DMS153 treated with DMSO at 0.1 percent for 48 hours (cell line): Measurements from ENCODE around the gene LY6G6F.

Source experiments
- DNase-seq: peaks from one replicate; lab custom pipeline; 2025; ENCODE audit not compliant: unreplicated experiment; lab: John Stamatoyannopoulos, UW

Gene LY6G6F

GRCh38 chr6:31706599-31706998 lies at the start of gene LY6G6F:
Gene LY6G6F (plus strand): TSS chr6:31706866. CDS start chr6:31706907, 41 bp downstream.
- no peak for DNase-seq

GRCh38 chr6:31657406-31658157 lies 49.1 kb upstream of the LY6G6F start:
- DNase-seq: no peak

GRCh38 chr6:31658158-31658688 lies 48.4 kb upstream of the LY6G6F start:
- no peak for DNase-seq

GRCh38 chr6:31658983-31659648 lies 47.5 kb upstream of the LY6G6F start:
- DNase-seq: no peak

GRCh38 chr6:31659649-31660380 lies 46.9 kb upstream of the LY6G6F start:
- no peak for DNase-seq

- DNase-seq: peak; percentile 46
Measured at GRCh38 chr6:31660381-31661261, 46.0 kb upstream of the LY6G6F start, which contains the start of gene C6orf47. Gene C6orf47 (minus strand): TSS chr6:31660778. CDS start chr6:31659947, 831 bp downstream.

- DNase-seq: no peak
Measured at GRCh38 chr6:31661262-31662123, 45.2 kb upstream of the LY6G6F start.

GRCh38 chr6:31662124-31662723 lies 44.4 kb upstream of the LY6G6F start:
- no peak for DNase-seq

GRCh38 chr6:31663126-31663960 lies 43.3 kb upstream of the LY6G6F start:
- DNase-seq: no peak

GRCh38 chr6:31663961-31664789 lies 42.5 kb upstream of the LY6G6F start:
- no peak for DNase-seq

GRCh38 chr6:31664790-31665500 lies 41.7 kb upstream of the LY6G6F start, which contains the start of gene GPANK1:
Gene GPANK1 (minus strand): TSS chr6:31664997. CDS start chr6:31664478, 519 bp downstream.
- DNase-seq: peak; percentile 93

- DNase-seq: peak; percentile 96
Measured at GRCh38 chr6:31665501-31666336, 40.9 kb upstream of the LY6G6F start, which contains the start of gene CSNK2B. Gene CSNK2B (plus strand): TSS chr6:31666080. CDS start chr6:31666832, 752 bp downstream.

- DNase-seq: no peak
Measured at GRCh38 chr6:31666337-31666965, 40.2 kb upstream of the LY6G6F start.

GRCh38 chr6:31669676-31670075 lies 37.0 kb upstream of the LY6G6F start, which contains the start of gene LY6G5B:
Gene LY6G5B (plus strand): TSS chr6:31669976. CDS start chr6:31670951, 975 bp downstream.
- no peak for DNase-seq

GRCh38 chr6:31676322-31676903 lies 30.3 kb upstream of the LY6G6F start:
- no peak for DNase-seq
